Adipocyte (in vitro differentiated cells): ENCODE data around the gene MRPL53.

Experiments
- DNase-seq: peaks from one replicate; pipeline ENCODE4 v3.0.0-alpha.2; 2015; ENCODE audit warnings: low read depth
- H3K27me3 ChIP-seq: replicated peaks from 2 replicates; pipeline ENCODE4 v1.7.0; 2013; ENCODE audit warnings: mild to moderate bottlenecking, low read length, moderate library complexity; ENCODE audit not compliant: control insufficient read depth, insufficient read depth
- H3K36me3 ChIP-seq: 2 replicates; pipeline ENCODE4 v1.7.0; 2013; ENCODE audit warnings: low read length, mild to moderate bottlenecking, moderate library complexity; ENCODE audit not compliant: control insufficient read depth, insufficient read depth, severe bottlenecking
- H3K4me1 ChIP-seq: 2 replicates; pipeline ENCODE4 v1.7.0; 2013; ENCODE audit warnings: mild to moderate bottlenecking, low read length, moderate library complexity; ENCODE audit not compliant: control insufficient read depth, insufficient read depth
- H3K4me3 ChIP-seq: 2 replicates; pipeline ENCODE4 v1.7.0; 2013; ENCODE audit warnings: mild to moderate bottlenecking, low read length, moderate library complexity
- H3K9ac ChIP-seq: 2 replicates; pipeline ENCODE4 v1.7.0; 2013; ENCODE audit warnings: mild to moderate bottlenecking, low read length, moderate library complexity
- H3K9me3 ChIP-seq: 2 replicates; pipeline ENCODE4 v1.7.0; 2013; ENCODE audit warnings: mild to moderate bottlenecking, low read length, moderate library complexity; ENCODE audit not compliant: control insufficient read depth

MRPL53 gene

DNA sequence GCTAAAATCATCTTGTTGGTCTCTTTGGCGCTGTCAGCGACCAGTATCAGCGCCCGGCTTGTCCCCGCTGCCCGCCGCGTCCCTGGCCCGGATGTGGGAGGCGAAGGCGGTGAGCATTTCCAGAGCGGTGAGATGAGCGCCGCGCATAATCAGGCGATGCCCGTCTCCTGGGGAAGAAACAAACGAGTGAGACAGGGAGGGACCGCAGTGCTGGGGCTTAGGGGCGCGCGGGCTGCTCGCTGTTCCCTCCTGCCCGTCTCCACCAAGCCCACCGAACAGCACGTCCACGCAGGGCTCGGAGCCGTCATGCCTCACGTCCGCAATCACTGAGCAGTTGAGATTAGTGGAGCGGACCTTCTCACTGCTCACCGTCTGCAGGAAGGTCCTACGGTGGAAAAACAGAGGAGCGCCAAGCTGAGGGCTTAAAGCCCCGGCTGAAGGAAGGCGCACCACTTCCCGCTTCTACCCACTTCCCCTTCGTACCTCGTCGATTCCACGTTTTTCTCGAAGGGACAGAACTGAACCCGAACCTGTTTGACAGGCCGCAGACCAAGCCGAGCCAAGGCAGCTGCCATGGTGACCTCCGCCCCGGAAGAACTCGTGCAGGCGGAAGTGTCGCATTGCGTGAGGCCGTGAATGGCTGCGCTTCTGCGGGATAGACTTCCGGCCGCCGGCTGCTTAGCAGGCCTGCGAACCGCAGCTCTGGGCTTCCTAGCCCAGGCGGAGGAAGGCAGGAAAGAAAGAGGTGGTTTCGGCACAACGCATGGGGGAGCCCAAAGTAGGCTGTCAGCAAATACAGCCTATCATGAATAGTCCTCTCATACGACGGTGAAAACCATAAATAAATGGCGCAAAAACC, at the start of gene MRPL53:
Gene MRPL53 (minus strand): TSS at position 595 of the 859 bp plus-strand sequence. CDS start 20 bp downstream, at position 575.
- Histone ChIP-seq H3K9ac (peak within 1 kb of the TSS; percentile 98), H3K9me3 (no peaks in the 10 kb centered on the region), H3K4me1 (peaks cover 13% of the 10 kb centered on the region), H3K27me3 (no peaks in the 10 kb centered on the region), H3K4me3 (peak within 1 kb of the TSS; percentile 94), H3K36me3 (peaks cover 20% of the 10 kb centered on the region)
- DNase-seq = peak; percentile 96

DNA sequence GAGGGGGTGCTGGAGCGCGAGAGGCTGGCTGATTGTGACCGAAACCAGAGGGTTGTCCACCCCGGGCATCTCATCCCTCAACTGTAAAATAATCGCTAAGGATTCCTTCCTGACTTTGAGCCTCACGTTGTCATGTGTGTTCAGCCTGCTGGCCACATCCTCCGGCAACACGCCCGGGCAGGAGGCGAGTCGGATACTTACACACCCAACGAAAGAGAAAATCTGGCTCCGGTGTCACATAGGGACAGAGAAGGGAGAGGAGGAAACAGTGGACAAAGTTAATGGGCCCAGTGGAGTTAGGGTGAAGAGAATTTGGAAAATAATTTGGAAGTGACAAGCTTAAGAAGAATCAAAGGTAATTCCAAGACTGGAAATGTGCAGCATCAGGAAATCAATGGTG, 44.2 kb upstream of the MRPL53 start:
- no peak overlapping the region for H3K4me3 ChIP-seq
- DNase-seq = no peak

DNA sequence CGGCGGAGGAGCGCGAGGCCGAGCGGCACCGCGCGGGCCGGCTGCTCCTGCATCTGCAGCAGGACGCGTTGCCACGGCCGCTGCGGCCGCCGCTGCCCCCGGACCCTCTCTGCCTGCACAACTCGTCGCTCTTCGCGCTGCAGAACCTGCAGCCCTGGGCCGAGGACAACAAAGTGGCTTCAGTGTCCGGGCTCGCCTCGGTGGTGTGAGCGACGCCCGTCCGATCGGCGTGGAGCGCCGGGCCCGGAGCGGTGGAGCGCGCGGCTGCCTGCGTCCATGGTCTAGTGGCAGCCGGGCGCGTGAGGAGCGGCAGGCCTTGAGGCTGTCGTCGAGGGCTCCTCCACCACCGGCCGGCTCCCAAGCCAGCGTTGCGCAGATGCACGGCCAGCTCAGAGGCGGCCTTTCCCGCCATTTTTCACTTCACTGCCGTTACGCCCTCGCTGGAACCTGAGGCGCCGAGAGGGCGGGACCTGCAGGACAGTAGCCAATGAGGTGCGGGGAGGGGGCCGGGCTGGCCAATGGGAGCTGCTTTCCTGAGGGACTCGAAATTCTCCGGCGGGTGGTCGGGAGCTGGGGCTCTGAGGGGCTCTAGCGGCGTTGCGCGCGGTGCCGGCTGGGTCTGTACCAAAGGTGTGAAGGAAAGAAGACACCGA, 43.6 kb upstream of the MRPL53 start:
- H3K9ac ChIP-seq = no peak overlapping the region
- H3K36me3 ChIP-seq = no peaks in the 10 kb centered on the region
- H3K4me1 ChIP-seq = no peaks in the 10 kb centered on the region
- peaks cover 92% of the 10 kb centered on the region for H3K27me3 ChIP-seq
- peaks cover 3% of the 10 kb centered on the region for H3K9me3 ChIP-seq
- peak overlapping the region; percentile 17 for H3K4me3 ChIP-seq
- DNase-seq = no peak

More for the DNA sequence above, 44.2 kb upstream of the MRPL53 start:
- Histone ChIP-seq H3K4me1 (no peaks in the 10 kb centered on the region), H3K9ac (no peak overlapping the region), H3K27me3 (peaks cover 90% of the 10 kb centered on the region), H3K36me3 (no peaks in the 10 kb centered on the region), H3K9me3 (peaks cover 3% of the 10 kb centered on the region)

DNA sequence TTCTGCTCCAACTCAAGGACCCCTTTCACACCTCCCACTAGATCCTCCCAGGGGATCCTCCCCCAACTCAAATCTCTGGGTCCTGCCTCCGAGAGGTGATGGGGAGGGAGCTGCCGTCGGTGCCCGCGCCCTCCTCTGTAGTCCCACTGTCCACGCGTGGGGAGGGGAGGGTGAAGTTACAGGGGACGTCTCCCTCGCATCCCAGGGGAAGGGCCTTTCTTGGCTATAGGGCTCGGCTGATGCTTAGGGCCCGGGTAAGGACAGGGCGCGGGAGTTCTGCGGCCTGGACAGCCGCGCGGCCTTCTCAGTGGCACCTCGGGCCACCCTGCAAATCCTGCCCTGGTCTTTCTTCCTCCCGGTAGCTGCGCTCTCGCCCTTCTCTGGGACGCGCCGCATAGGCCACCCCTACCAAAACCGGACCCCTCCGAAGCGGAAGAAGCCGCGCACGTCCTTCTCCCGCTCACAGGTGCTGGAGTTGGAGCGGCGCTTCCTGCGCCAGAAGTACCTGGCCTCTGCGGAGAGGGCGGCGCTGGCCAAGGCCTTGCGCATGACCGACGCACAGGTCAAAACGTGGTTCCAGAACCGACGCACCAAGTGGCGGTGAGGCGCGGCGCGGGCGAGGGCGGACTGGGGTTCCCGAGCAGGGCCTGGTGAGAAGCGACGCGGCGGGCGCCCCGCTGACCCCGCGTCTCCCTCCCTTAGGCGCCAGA, 42.9 kb upstream of the MRPL53 start:
- Histone ChIP-seq H3K9ac (no peak overlapping the region), H3K4me3 (no peak overlapping the region), H3K9me3 (peaks cover 3% of the 10 kb centered on the region), H3K4me1 (no peaks in the 10 kb centered on the region), H3K27me3 (peaks cover 92% of the 10 kb centered on the region), H3K36me3 (no peaks in the 10 kb centered on the region)
- DNase-seq = no peak

DNA sequence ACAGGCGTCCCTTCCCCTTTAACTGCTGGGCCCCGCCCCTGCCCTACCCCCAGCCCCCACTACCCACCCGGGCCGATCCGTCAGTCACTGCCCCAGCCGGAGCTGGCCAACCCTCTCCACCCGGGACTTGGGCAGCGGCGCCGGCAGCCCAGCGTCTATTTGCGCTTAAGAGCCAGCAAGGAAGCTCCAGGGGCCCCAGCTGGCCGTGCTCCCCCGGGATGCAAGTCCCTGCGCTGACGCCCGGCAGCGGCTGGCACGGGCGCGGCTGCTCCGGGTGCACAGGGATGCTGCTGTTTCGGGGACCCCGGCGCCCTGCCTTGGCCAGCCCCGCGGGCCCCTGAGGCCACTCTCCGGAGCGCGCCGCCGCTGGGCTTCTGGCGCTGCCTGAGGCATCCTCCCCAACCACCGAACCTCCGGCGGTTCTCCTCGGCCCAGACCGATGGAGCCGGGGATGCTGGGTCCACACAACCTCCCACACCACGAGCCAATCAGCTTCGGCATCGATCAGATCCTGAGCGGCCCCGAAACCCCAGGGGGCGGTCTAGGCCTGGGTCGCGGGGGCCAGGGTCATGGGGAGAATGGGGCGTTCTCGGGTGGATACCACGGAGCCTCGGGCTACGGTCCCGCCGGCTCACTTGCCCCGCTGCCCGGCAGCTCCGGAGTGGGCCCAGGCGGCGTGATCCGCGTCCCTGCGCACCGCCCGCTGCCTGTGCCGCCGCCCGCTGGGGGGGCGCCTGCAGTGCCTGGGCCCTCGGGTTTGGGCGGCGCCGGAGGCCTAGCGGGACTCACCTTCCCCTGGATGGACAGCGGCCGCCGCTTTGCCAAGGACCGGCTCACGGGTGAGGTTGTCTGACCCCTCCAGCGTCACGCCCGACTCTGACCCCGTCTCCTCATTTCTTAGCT, 42.1 kb upstream of the MRPL53 start, which contains the start of gene TLX2:
Gene TLX2 (plus strand): TSS at position 83 of the 903 bp plus-strand sequence. CDS start 357 bp downstream, at position 440.
- no peak for DNase-seq
- Histone ChIP-seq H3K36me3 (no peaks in the 10 kb centered on the region), H3K27me3 (peaks cover 86% of the 10 kb centered on the region), H3K9me3 (no peaks in the 10 kb centered on the region), H3K4me1 (no peaks in the 10 kb centered on the region), H3K9ac (no peak within 1 kb of the TSS), H3K4me3 (no peak within 1 kb of the TSS)

DNA sequence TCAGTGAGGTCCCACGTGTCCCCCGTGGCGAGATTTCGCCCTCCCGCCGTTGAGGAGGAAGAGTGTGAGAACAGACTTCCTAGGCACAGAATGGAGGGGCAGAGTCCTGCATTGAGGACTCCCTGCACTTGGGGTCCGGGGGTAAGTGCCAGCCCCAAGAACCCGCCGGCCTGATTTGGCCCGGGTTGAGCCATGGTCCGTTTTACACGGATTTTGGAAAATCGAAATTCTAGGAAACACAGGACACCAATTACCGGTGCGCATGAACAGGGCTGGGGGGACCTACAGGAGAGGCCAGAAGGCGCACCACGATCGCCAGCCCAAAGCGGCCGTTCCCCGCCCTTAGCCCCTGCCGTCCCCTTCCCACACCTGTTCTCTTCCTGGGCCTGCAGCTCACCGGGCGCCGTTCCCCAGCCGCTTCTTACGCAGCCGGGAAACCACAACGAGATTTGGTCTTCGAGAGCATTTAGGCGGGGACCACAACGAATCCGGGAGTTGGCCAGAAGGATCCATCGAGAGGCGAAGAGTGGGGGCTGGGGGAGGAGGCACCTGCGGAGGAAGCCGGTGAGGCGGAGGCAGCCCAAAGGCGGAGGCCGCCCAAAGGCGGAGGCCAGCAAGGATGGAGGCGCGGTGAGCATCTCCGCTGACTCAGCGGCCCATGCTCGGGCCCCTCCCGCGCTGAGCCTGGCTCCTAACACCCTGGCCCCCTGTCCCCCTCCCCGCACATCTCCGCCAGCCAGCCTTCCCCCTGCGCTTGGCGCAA, 41.3 kb upstream of the MRPL53 start:
- no peaks in the 10 kb centered on the region for H3K9me3 ChIP-seq
- H3K9ac ChIP-seq = no peak overlapping the region
- H3K4me1 ChIP-seq = no peaks in the 10 kb centered on the region
- no peak overlapping the region for H3K4me3 ChIP-seq
- DNase-seq = no peak
- no peaks in the 10 kb centered on the region for H3K36me3 ChIP-seq
- peaks cover 77% of the 10 kb centered on the region for H3K27me3 ChIP-seq

DNA sequence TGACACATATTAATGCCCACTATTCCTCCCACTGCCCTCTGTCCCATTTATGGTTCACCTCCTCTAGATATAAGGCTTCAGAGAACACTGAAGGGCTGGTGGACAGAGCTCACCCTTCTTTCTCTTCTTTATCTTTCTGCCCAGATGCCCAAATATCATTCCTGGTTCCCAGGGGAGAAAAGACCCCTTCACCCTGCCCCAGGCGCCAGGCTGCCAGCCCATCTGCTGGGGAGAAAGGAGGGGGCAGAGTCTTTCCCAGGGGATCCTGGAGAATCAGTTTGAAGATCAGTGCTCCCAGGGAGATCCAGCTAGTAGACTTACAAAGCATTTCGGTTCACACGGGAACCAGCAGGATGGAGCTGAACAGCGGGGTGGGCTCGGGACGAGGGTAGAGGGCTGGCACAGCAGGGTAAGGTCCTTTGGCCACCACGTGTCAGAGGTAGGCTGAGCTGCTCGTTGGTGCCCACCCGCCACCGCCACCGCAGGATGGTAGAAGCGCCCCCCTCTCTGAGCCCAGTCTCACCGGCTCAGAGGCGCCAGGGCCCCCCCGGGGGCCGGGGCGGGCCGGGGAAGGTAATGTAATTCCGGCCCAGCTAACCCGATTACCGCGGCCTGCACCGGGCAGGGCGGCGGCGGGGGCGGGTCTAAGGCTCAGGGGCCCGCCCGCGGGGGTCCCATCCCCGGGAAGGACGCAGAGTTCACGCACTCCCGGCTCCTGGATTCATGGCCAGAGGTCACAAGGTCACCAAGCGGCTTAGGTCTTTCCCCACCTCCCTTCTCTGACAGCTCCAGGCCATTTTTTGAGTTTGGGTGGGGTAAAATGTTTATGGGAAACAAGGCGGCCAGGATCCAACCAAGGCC, 40.5 kb upstream of the MRPL53 start:
- Histone ChIP-seq H3K4me3 (no peak overlapping the region), H3K36me3 (no peaks in the 10 kb centered on the region), H3K9me3 (no peaks in the 10 kb centered on the region), H3K27me3 (peaks cover 69% of the 10 kb centered on the region), H3K4me1 (peaks cover 4% of the 10 kb centered on the region), H3K9ac (no peak overlapping the region)
- no peak for DNase-seq

DNA sequence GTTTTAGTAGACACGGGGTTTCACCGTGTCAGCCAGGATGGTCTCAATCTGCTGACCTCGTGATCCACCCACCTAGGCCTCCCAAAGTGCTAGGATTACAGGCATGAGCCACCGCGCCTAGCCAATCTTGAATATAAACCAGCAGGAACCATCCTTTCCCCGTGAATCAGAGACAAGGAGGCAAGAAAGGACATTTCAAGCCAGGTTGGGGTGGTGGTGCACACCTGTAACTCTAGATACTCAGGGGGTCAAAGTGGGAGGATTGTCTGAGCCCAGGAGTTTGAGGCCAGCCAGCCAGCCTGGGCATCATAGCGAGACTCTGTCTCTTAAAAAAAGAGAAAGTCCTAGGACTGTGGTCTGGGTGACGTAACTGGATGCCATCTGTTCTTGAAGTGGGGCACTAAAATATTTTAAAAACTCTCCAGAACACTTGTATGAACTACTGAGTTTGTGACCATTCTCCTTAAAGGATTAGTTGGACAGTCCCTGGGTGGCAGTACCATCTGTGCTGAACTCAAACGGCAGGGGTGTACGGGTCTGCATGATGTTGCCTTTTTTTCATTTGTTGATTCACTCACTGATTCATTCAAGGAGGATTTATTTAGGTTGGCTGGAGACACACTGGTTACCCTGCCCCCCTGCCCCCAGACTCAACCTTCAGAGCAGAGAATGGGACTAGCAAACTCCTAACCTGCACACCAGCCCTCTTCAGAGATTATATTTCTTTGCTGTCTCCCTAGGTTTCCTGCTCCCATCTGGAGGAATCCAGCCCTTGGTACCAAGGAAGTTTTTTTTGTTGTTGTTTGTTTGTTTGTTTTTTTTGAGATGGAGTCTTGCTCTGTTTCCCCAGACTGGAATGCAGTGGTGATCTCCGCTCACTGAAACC, 38.9 kb upstream of the MRPL53 start:
- Histone ChIP-seq H3K4me1 (peaks cover 12% of the 10 kb centered on the region), H3K4me3 (no peak overlapping the region), H3K36me3 (no peaks in the 10 kb centered on the region), H3K27me3 (peaks cover 54% of the 10 kb centered on the region), H3K9ac (no peak overlapping the region), H3K9me3 (no peaks in the 10 kb centered on the region)
- peak; percentile 11 for DNase-seq

DNA sequence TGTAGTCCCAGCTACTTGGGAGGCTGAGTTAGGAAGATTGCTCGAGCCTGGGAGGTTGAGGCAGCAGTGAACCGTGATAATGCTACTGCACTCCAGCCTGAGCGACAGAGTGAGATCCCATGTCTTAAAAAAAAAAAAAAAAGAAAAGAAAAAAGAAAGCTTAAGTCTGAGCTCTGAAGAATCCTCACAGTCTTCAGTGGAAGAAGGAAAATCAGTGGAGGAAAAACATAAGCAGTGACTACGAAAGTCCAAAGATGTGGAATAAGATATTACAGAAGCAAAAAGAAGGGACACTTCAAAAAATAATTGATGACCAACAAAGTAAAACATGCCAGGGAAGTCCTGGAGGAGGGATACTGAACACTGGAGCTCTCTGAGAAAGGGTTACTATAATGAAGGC, 37.8 kb upstream of the MRPL53 start:
- no peak for DNase-seq
- no peaks in the 10 kb centered on the region for H3K9me3 ChIP-seq
- no peak overlapping the region for H3K4me3 ChIP-seq
- peaks cover 22% of the 10 kb centered on the region for H3K4me1 ChIP-seq
- H3K27me3 ChIP-seq = peaks cover 45% of the 10 kb centered on the region
- H3K36me3 ChIP-seq = peaks cover 9% of the 10 kb centered on the region
- H3K9ac ChIP-seq = no peak overlapping the region
